ENCODE data around the gene MAPK13. TPM values are rescaled to one million over a fixed set of nuclear protein-coding genes. Genes with fewer than 3 reads are reported as not detected.
A peak's percentile ranks its signal among the peaks of the same experiment; 100 is the strongest.
"Not testable (repeated sequence)": the region's sequence is repeated elsewhere in the genome, so short reads cannot be mapped to it uniquely, and the experiment has no call there.

MAPK13 gene
- total RNA-seq, 3 donors from 2014 or later (not counting 1 experiment from before 2014, with no cell fraction given) = 39.4 to 52.1 (median 49.9) TPM

DNA sequence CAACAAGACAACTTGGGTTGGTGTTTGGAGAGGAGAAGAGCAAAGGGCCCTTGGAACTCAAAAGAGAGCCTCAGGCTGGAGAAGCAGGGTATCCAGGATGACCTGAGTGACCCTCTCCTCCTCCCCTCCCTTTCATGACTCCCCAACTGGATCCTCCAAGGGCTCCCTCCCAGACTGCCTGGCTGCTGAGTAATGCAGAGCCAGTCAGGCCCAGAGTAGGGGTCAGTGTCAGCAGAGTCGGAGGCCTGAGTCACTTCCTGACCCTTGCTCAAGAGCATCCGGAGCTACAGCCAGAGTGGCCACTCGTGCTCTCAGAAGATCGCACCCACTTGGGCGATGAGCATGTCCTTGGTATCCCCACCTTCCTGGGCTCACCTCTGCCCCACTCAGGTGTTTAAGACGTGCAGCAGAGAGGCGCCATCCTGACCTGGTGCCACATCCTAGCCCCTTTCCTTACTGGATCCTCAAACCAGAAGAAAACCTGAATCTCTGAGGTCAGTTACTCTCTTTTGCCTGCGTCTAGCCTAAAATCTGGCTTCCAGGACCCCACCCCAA, 2.8 kb upstream of the MAPK13 start:
- ATAC-seq = peak in 1 of 3 donors; percentile 38
- Mint-ChIP-seq H3K9me3 (no peaks in the 10 kb centered on the region), H3K4me1 (peaks cover 44 to 90% of the 10 kb centered on the region in 2 donors), H3K36me3 (no peaks in the 10 kb centered on the region), H3K27me3 (ENCODE audit: low read depth in 2 of 2) (no peaks in the 10 kb centered on the region), H3K27ac (peak overlapping the region; percentile 33 to 68), H3K4me3 (no peak overlapping the region)
- H3K27ac ChIP-seq (ENCODE audit: low read length) = no peak overlapping the region
- intact Hi-C loops (cut with micrococcal nuclease) = no loop called here
- no peak overlapping the region for H3K4me3 ChIP-seq (ENCODE audit: low read length)
- H3K36me3 ChIP-seq (ENCODE audit: control insufficient read depth, insufficient read depth, low read length) = no peaks in the 10 kb centered on the region
- DNase-seq = no peak
- peaks cover 79% of the 10 kb centered on the region for H3K4me1 ChIP-seq (ENCODE audit: control insufficient read depth, insufficient read depth, low read length)
- WGBS (ENCODE audit: insufficient coverage) = 81% methylated on average over 8 of the region's 8 CpGs
- no peaks in the 10 kb centered on the region for H3K27me3 ChIP-seq (ENCODE audit: control insufficient read depth, insufficient read depth, low read length)
- H3K9me3 ChIP-seq (ENCODE audit: control insufficient read depth, insufficient read depth, low read length) = no peaks in the 10 kb centered on the region
- no peak for TF ChIP-seq CTCF (IDR thresholded peaks at IDR 0.05)

GRCh38 chr6:36128073-36128472, 2.2 kb upstream of the MAPK13 start:
- WGBS (ENCODE audit: insufficient coverage) = 71% methylated on average over 5 of the region's 5 CpGs
- H3K4me3 Mint-ChIP-seq = no peak overlapping the region
- intact Hi-C loops (cut with micrococcal nuclease) = no loop called here

GRCh38 chr6:36128793-36129192, 1.5 kb upstream of the MAPK13 start:
- no peaks in the 10 kb centered on the region for H3K36me3 Mint-ChIP-seq
- H3K27ac Mint-ChIP-seq = peak overlapping the region; percentile 68 to 74
- WGBS (ENCODE audit: insufficient coverage) = 96% methylated on average over 3 of the region's 3 CpGs
- DNase-seq (no peak), ATAC-seq (no peak)
- no peaks in the 10 kb centered on the region for H3K36me3 ChIP-seq (ENCODE audit: control insufficient read depth, insufficient read depth, low read length)
- no peak overlapping the region for H3K27ac ChIP-seq (ENCODE audit: low read length)
- no peaks in the 10 kb centered on the region for H3K27me3 ChIP-seq (ENCODE audit: control insufficient read depth, insufficient read depth, low read length)
- no peaks in the 10 kb centered on the region for H3K9me3 Mint-ChIP-seq
- H3K9me3 ChIP-seq (ENCODE audit: control insufficient read depth, insufficient read depth, low read length) = no peaks in the 10 kb centered on the region
- peaks cover 44 to 90% of the 10 kb centered on the region in 2 donors for H3K4me1 Mint-ChIP-seq
- H3K4me1 ChIP-seq (ENCODE audit: control insufficient read depth, insufficient read depth, low read length) = peaks cover 74% of the 10 kb centered on the region
- intact Hi-C loops (cut with micrococcal nuclease) = no loop called here
- H3K4me3 Mint-ChIP-seq = peak overlapping the region; percentile 87
- H3K27me3 Mint-ChIP-seq (ENCODE audit: low read depth in 2 of 2) = no peaks in the 10 kb centered on the region
- H3K4me3 ChIP-seq (ENCODE audit: low read length) = no peak overlapping the region
- no peak for TF ChIP-seq CTCF (IDR thresholded peaks at IDR 0.05)

More at GRCh38 chr6:36128073-36128472, 2.2 kb upstream of the MAPK13 start:
- H3K27ac ChIP-seq (ENCODE audit: low read length) = no peak overlapping the region
- peaks cover 44 to 90% of the 10 kb centered on the region in 2 donors for H3K4me1 Mint-ChIP-seq
- ATAC-seq = no peak
- no peaks in the 10 kb centered on the region for H3K27me3 ChIP-seq (ENCODE audit: control insufficient read depth, insufficient read depth, low read length)
- no peak for DNase-seq
- no peak for TF ChIP-seq CTCF (IDR thresholded peaks at IDR 0.05)
- peak overlapping the region; percentile 68 to 74 for H3K27ac Mint-ChIP-seq
- H3K4me1 ChIP-seq (ENCODE audit: control insufficient read depth, insufficient read depth, low read length) = peaks cover 79% of the 10 kb centered on the region
- H3K4me3 ChIP-seq (ENCODE audit: low read length) = no peak overlapping the region
- H3K36me3 ChIP-seq (ENCODE audit: control insufficient read depth, insufficient read depth, low read length) = no peaks in the 10 kb centered on the region
- no peaks in the 10 kb centered on the region for H3K9me3 Mint-ChIP-seq
- no peaks in the 10 kb centered on the region for H3K9me3 ChIP-seq (ENCODE audit: control insufficient read depth, insufficient read depth, low read length)
- no peaks in the 10 kb centered on the region for H3K36me3 Mint-ChIP-seq
- H3K27me3 Mint-ChIP-seq (ENCODE audit: low read depth in 2 of 2) = no peaks in the 10 kb centered on the region

- Mint-ChIP-seq H3K4me3 (peak overlapping the region; percentile 87), H3K4me1 (peaks cover 46 to 87% of the 10 kb centered on the region in 2 donors), H3K27ac (peak overlapping the region; percentile 68 to 74)
- ATAC-seq; H3K27ac ChIP-seq (ENCODE audit: low read length); H3K4me3 ChIP-seq (ENCODE audit: low read length); H3K36me3 ChIP-seq (ENCODE audit: control insufficient read depth, insufficient read depth, low read length); H3K27me3 ChIP-seq (ENCODE audit: control insufficient read depth, insufficient read depth, low read length); H3K9me3 Mint-ChIP-seq; intact Hi-C loops (cut with micrococcal nuclease); H3K9me3 ChIP-seq (ENCODE audit: control insufficient read depth, insufficient read depth, low read length); H3K36me3 Mint-ChIP-seq; DNase-seq; H3K27me3 Mint-ChIP-seq (ENCODE audit: low read depth in 2 of 2): not testable (repeated sequence)
- H3K4me1 ChIP-seq (ENCODE audit: control insufficient read depth, insufficient read depth, low read length) = peaks cover 69% of the 10 kb centered on the region
- 86% methylated on average over 10 of the region's 16 CpGs for WGBS (ENCODE audit: insufficient coverage)
These were observed 979 bp upstream of the MAPK13 start for GRCh38 chr6:36129334-36129733.

Data from natural killer cell (primary cell).